MM.1S (cell line): ENCODE measurements around the gene GRIN1.

Source experiments
- DNase-seq: peaks from one replicate; pipeline ENCODE4 v3.0.0-alpha.2; 2015
- H2AFZ ChIP-seq: fragments of 300-600 bp; sonication (generic); 2 replicates; pipeline ENCODE4 v1.6.0; 2016; ENCODE audit warnings: antibody characterized with exemption, low read length
- H3F3A ChIP-seq: fragments of 300-600 bp; sonication (generic); 2 replicates; pipeline ENCODE4 v1.6.1; 2016; ENCODE audit warnings: mild to moderate bottlenecking, antibody characterized with exemption, low read length, moderate library complexity, mixed read lengths; ENCODE audit not compliant: insufficient read depth
- H3K27ac ChIP-seq: fragments of 300-600 bp; sonication (generic); 2 replicates; pipeline ENCODE4 v1.5.1; 2016; ENCODE audit warnings: mild to moderate bottlenecking, low read length
- H3K27me3 ChIP-seq: fragments of 300-600 bp; sonication (generic); replicated peaks from 2 replicates; pipeline ENCODE4 v1.6.0; 2016; ENCODE audit warnings: low read length; ENCODE audit not compliant: insufficient read depth
- H3K36me3 ChIP-seq: fragments of 300-600 bp; sonication (generic); replicated peaks from 2 replicates; pipeline ENCODE4 v1.6.1; 2016; ENCODE audit warnings: mild to moderate bottlenecking, low read length, mixed read lengths; ENCODE audit not compliant: insufficient read depth
- H3K4me1 ChIP-seq: fragments of 300-600 bp; sonication (generic); 2 replicates; pipeline ENCODE4 v1.6.1; 2016; ENCODE audit warnings: low read length, mixed read lengths
- H3K4me2 ChIP-seq: fragments of 300-600 bp; sonication (generic); 2 replicates; pipeline ENCODE4 v1.6.0; 2016; ENCODE audit warnings: low read depth, low read length
- H3K4me3 ChIP-seq: fragments of 300-600 bp; sonication (generic); 2 replicates; pipeline ENCODE4 v1.5.1; 2016; ENCODE audit warnings: low read length, mixed read lengths
- H3K79me2 ChIP-seq: fragments of 300-600 bp; sonication (generic); 2 replicates; pipeline ENCODE4 v1.6.1; 2016; ENCODE audit warnings: mixed run types, low read length, mixed read lengths
- H3K9ac ChIP-seq: fragments of 300-600 bp; sonication (generic); 2 replicates; pipeline ENCODE4 v1.6.1; 2016; ENCODE audit warnings: low read length, mixed read lengths
- H3K9me2 ChIP-seq: fragments of 300-600 bp; sonication (generic); replicated peaks from 2 replicates; pipeline ENCODE4 v1.6.1; 2016; ENCODE audit warnings: mild to moderate bottlenecking, low read length, mixed read lengths; ENCODE audit not compliant: insufficient read depth
- H3K9me3 ChIP-seq: fragments of 300-600 bp; sonication (generic); replicated peaks from 2 replicates; pipeline ENCODE4 v1.6.1; 2016; ENCODE audit warnings: mild to moderate bottlenecking, low read length, mixed read lengths; ENCODE audit not compliant: insufficient read depth
- H4K20me1 ChIP-seq: fragments of 300-600 bp; sonication (generic); 2 replicates; pipeline ENCODE4 v1.6.1; 2016; ENCODE audit warnings: mild to moderate bottlenecking, low read length, moderate library complexity, mixed read lengths; ENCODE audit not compliant: insufficient read depth
- CTCF ChIP-seq: fragments of 300-600 bp; sonication (generic); IDR thresholded peaks from 2 replicates; pipeline ENCODE4 v1.5.1; 2016; ENCODE audit warnings: antibody characterized with exemption, low read length, mixed read lengths
- EZH2 ChIP-seq: fragments of 300-600 bp; sonication (generic); optimal IDR thresholded peaks from 2 replicates; pipeline ENCODE3; 2017; ENCODE audit warnings: low read depth, mild to moderate bottlenecking, antibody characterized with exemption, low read length, mixed read lengths
- EZH2phosphoT487 ChIP-seq: fragments of 300-600 bp; sonication (generic); IDR thresholded peaks from 2 replicates; pipeline ENCODE4 v1.6.1; 2018; ENCODE audit warnings: antibody characterized with exemption, low read length

The GRIN1 gene

GRCh38 chr9:137139468-137140150 is 655 bp downstream of the GRIN1 start:
- Histone ChIP-seq H4K20me1 (no peaks in the 10 kb centered on the region), H3K79me2 (no peaks in the 10 kb centered on the region), H3K27me3 (peaks cover 84% of the 10 kb centered on the region), H3F3A (no peaks in the 10 kb centered on the region), H3K9me2 (no peaks in the 10 kb centered on the region), H2AFZ (no peak overlapping the region), H3K4me1 (no peaks in the 10 kb centered on the region), H3K4me3 (no peak overlapping the region), H3K9ac (no peak overlapping the region), H3K36me3 (no peaks in the 10 kb centered on the region), H3K27ac (no peak overlapping the region), H3K9me3 (no peaks in the 10 kb centered on the region), H3K4me2 (no peak overlapping the region)
- TF ChIP-seq EZH2 (no peak), CTCF (no peak), EZH2phosphoT487 (no peak)
- DNase-seq: no peak

GRCh38 chr9:137140151-137141012 is 1.4 kb downstream of the GRIN1 start:
- H2AFZ ChIP-seq: no peak overlapping the region
- no peak for TF ChIP-seq EZH2
- TF ChIP-seq CTCF: no peak
- no peak for TF ChIP-seq EZH2phosphoT487
- no peaks in the 10 kb centered on the region for H3K79me2 ChIP-seq
- no peak overlapping the region for H3K9ac ChIP-seq
- no peaks in the 10 kb centered on the region for H3K9me3 ChIP-seq
- no peak overlapping the region for H3K4me2 ChIP-seq
- no peaks in the 10 kb centered on the region for H3K9me2 ChIP-seq
- peaks cover 79% of the 10 kb centered on the region for H3K27me3 ChIP-seq
- H3K36me3 ChIP-seq: no peaks in the 10 kb centered on the region
- no peak for DNase-seq
- H3F3A ChIP-seq: no peaks in the 10 kb centered on the region
- H3K4me1 ChIP-seq: no peaks in the 10 kb centered on the region
- no peak overlapping the region for H3K4me3 ChIP-seq
- no peak overlapping the region for H3K27ac ChIP-seq
- H4K20me1 ChIP-seq: no peaks in the 10 kb centered on the region

- Histone ChIP-seq H3K79me2 (no peaks in the 10 kb centered on the region), H3K4me3 (no peak overlapping the region), H3K27me3 (peaks cover 73% of the 10 kb centered on the region), H3K9me2 (no peaks in the 10 kb centered on the region), H3K4me1 (no peaks in the 10 kb centered on the region), H3K9me3 (no peaks in the 10 kb centered on the region), H2AFZ (no peak overlapping the region), H3K27ac (no peak overlapping the region), H4K20me1 (no peaks in the 10 kb centered on the region), H3K4me2 (no peak overlapping the region), H3K9ac (no peak overlapping the region), H3F3A (no peaks in the 10 kb centered on the region), H3K36me3 (no peaks in the 10 kb centered on the region)
- TF ChIP-seq EZH2: no peak
- TF ChIP-seq EZH2phosphoT487: no peak
- TF ChIP-seq CTCF: no peak
- no peak for DNase-seq
These were observed 2.3 kb downstream of the GRIN1 start for GRCh38 chr9:137141050-137141810.
